GM19351 (cell line): Measurements from ENCODE around the gene NKRF.

Experiments
- ATAC-seq: cut with Tn5 transposase; IDR thresholded peaks from one replicate; pipeline ENCODE4 v1.9.1; 2021; ENCODE audit warnings: mild to moderate bottlenecking, moderate library complexity; ENCODE audit not compliant: unreplicated experiment

NKRF gene

GRCh38 chrX:119617517-119618164 lies 11.4 kb upstream of the NKRF start:
- peak; percentile 52 for ATAC-seq

- ATAC-seq = no peak
These were observed 8.6 kb upstream of the NKRF start for GRCh38 chrX:119614776-119615175.

DNA sequence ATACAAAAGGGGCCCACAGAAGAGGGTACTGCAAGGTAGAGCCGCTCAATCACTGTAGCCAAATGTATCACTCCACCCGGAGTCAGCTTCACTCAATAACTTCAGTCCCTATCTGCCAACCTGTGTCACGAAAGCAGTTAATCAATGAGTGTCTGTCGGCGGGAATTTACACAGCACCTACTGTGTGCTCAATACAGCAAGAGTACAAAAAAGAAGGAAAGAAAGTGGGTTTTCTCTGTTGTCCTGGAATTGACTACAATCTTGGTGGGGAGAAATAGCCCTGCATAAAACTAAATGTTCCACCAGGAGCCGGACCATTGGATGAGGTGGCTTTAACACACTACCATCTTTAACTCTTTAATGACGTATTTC lies 780 bp upstream of the NKRF start:
- ATAC-seq = no peak

DNA sequence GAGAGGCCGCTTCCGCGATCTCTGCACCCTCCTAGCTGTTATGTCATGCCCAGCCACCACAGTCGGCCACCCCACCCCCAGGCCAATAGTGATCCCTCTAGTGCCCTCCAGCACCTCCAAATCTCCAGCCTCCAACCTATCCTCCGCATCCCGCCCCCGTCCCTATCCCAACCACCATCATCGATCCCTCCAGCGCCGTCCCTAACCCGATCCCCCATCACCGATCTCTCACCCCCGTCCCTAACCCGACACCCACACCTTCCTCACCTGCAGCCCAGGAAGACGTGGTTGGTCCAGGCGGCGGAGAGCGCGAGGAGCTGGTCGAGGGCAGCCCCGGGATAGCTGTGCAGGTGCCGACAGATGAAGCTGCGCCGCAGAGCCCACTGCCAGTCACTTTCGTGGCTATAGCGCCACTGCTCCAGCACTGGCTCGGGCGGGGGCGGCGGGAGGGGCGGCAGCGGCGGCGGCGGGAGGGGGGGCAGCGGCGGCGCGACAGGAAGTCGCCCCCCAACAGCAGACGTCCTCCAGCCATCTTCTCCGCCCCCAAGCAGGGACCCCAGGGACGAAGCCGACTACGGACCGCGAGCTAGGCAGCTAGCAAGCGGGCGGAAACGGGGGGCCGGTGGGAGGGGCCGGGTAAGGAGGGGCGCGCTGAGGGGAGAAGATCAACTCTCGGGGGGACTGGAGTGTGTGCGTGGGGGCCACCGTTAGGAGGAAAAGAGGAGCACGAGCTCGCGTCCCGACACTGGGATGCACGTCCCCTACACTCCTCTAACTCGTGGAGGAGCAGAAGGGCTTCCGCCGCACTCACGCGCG lies 552 bp downstream of the NKRF start:
- peak; percentile 21 for ATAC-seq

GRCh38 chrX:119604766-119605463 lies 1.3 kb downstream of the NKRF start:
- no peak for ATAC-seq

- ATAC-seq = no peak
These were observed 3.4 kb downstream of the NKRF start for GRCh38 chrX:119602701-119603255.

- ATAC-seq = no peak
These were observed 16.4 kb downstream of the NKRF start for GRCh38 chrX:119589810-119590209.

- no peak for ATAC-seq
These were observed 22.7 kb downstream of the NKRF start for GRCh38 chrX:119583431-119584059.

- no peak for ATAC-seq
These were observed 26.8 kb downstream of the NKRF start for GRCh38 chrX:119579414-119579813.

GRCh38 chrX:119574394-119575266 lies 31.6 kb downstream of the NKRF start, which contains the start of gene UBE2A:
TSS of gene UBE2A (plus strand) at chrX:119574563. CDS start at chrX:119574712, 149 bp downstream.
- peak; percentile 79 for ATAC-seq

DNA sequence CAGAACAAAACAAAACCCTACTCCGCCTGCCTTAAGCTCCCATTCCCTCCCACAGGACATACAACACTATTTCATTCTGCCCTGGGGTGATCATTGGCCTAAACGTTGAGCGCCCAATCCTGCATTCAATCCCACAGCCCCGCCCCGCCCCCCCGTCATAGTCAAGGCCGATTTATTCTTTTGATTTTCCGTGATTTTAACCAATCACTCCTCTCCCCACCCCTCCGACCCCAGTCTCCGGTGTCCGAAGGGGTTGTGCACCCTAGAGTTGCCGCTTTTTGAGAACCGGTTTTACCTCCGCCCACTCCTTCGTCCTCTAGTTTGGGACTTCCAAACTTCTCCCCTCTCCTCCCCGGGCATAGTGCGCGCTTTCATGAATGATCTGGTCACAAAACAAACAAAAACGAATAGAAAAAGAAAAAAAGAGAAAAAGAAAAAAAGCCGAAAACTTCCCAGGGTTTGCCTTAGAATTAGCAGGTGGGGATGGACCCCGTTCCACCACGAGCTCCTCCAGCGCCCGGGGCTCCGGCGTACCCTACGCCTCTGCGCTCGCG lies 32.3 kb downstream of the NKRF start:
- peak; percentile 10 for ATAC-seq

DNA sequence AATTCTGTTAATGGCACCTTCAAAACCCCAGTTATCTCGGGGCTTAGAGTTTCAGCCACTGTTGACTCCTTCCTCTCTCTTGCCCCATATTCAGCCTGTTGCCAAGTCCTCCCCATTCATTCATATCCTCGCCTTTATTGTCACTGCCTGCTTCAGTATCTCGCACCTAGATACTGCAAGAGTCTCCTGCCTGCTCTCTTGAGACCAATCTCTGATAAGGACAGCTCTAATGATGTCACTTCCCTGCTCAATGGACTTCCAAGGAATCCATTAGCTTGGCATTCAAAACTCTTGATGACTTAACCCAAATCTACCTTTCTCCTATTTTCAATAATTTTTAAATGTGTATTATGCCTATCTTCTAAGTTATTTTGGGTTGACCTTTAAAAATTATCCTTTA lies 33.0 kb downstream of the NKRF start:
- ATAC-seq = no peak

DNA sequence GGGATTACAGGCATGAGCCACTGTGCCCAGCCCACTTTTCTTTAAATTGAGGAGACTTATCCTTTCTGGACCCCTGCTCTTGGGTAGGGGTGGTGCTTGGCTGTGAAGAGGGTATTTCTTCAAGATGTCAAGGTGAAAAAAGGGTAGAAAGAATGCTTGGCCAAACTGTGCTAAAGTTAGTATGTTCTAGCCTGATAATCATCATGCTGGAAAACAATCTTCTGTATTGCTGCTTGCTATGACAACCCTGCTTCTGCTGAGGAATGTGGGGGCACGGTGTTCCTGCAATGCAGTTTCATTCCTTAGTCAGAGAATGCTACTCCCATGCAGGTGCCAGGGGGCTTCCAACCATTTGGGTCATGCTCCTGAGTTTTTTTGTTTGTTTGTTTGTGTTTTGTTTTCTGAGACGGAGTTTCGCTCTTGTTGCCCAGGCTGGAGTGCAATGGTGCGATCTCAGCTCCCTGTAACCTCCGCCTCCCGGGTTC lies 35.8 kb downstream of the NKRF start:
- no peak for ATAC-seq

DNA sequence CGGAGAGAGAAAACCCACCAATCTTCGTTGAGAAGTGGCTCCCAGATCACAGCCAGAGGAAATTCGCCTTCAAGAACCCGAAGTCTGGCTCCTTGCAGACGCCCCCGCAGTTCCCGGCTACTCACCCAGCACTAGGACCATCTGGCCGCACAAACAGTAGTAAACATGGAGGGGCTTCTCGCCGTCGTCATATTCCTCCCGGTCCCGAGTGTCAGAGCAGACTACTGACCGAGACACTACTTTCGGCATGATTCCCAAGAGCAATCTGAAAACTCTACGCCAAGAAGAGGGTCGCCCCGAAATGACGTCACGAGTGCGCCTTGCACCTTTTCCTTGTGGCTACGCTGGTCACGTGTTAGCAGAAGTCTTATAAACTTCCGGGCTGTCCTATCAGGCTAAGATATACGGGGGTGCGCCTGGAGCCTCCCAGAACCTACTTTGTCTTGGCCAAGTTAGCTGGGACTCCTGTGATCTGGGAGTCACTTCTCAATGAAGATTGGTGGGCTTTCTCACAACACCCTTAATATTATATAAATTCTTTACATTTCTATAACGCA lies 41.0 kb downstream of the NKRF start, which contains the start of gene STEEP1:
Gene STEEP1 (minus strand): TSS at position 303 of the 557 bp plus-strand sequence. CDS start 54 bp downstream, at position 249.
- ATAC-seq = peak; percentile 97

- no peak for ATAC-seq
These were observed 53.7 kb downstream of the NKRF start for GRCh38 chrX:119552508-119552907.

GRCh38 chrX:119549327-119550016 lies 56.8 kb downstream of the NKRF start:
- ATAC-seq = peak; percentile 51

DNA sequence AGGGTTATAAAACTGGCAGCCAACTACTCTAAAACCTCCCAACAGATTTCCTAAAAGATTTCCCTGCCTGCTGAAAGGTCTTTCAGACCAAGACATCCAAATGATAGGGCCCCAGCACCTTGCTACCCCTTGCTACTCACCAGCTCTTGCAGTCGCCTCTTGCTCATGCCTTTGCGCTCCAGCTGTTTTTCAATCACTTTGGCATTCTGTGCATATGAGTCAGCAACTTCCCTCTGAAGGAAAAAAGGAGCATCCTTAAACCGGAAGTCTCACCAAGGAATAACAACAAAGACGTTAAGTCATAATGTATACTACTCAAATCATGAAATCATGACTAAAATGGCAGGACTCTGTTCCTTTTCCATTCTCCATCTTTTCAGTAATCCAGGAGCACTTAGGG lies 65.0 kb downstream of the NKRF start:
- no peak for ATAC-seq

DNA sequence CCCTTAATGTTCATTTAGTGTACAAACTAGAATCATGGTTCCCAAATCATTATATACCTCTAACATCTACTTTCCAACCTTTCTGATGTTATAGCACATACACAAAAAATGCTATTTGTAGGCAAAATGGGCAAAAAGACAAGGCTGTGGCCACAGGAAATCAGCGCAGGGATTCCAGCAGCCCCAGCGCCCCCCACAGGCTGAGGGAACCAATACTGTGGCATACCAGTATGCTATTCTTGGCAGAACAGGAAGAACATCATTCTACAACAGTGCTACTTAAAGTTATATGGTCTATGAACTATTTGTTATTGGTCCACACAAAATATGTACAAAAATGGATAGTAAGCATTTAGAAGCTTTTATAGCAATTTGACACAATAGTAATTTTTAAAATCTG lies 66.4 kb downstream of the NKRF start:
- no peak for ATAC-seq
